Measurements from ENCODE around the gene SRP19. TPM values are rescaled to one million over a fixed set of nuclear protein-coding genes. Genes with fewer than 3 reads are reported as not detected.

SRP19 gene
- total and polyA plus RNA-seq, 2 of the 8 experiments (the other 6 are each of a cell fraction or from before 2014, with no cell fraction given), result 27.5 to 79.9 TPM

- Histone ChIP-seq H3K36me3 (ENCODE audit: control insufficient read depth in 2 of 4, insufficient read depth in 4 of 4, low read length in 3 of 4) (peaks cover 0 to 19% (median 2%) of the 10 kb centered on the region in 4 experiments; a peak in 4 of 8 replicates), H3K14ac (ENCODE audit: insufficient read length) (no peak overlapping the region), H3K27me3 (replicated peaks in 1 of 4; ENCODE audit: control insufficient read depth in 3 of 4, extremely low read depth in 1 of 4, insufficient read depth in 3 of 4, low read length in 3 of 4) (no peaks in the 10 kb centered on the region), H3K4ac (replicated peaks; ENCODE audit: insufficient read length, low read depth, low read length) (no peak overlapping the region), H2BK5ac (ENCODE audit: low read depth, low read length) (no peak overlapping the region), H3K23me2 (ENCODE audit: low read depth, low read length) (no peaks in the 10 kb centered on the region), H3K56ac (replicated peaks; ENCODE audit: insufficient read length, low read depth, low read length) (no peak overlapping the region), H3K79me1 (ENCODE audit: low read depth, low read length) (no peaks in the 10 kb centered on the region; the same call in 1 of the 2 replicates), H3K79me2 (ENCODE audit: control insufficient read depth in 1 of 2, insufficient read depth in 2 of 2, low read length in 2 of 2) (peaks cover 0 to 2% of the 10 kb centered on the region in 2 experiments; a peak in 1 of 4 replicates), H2BK12ac (ENCODE audit: low read depth, low read length) (no peak overlapping the region), H3K9me3 (ENCODE audit: insufficient read depth in 2 of 2, low read depth in 1 of 2, low read length in 1 of 2) (no peaks in the 10 kb centered on the region), H3K4me3 (ENCODE audit: extremely low read depth in 1 of 4, insufficient read depth in 2 of 4, low read depth in 3 of 4, low read length in 4 of 4) (no peak overlapping the region), H4K20me1 (replicated peaks in 1 of 2; ENCODE audit: control insufficient read depth in 1 of 2, insufficient read depth in 2 of 2, low read length in 2 of 2) (no peaks in the 10 kb centered on the region), H3K4me2 (ENCODE audit: insufficient read depth in 1 of 2, low read depth in 2 of 2, low read length in 2 of 2) (no peak overlapping the region), H2BK15ac (ENCODE audit: low read length) (no peak overlapping the region), H4K91ac (replicated peaks; ENCODE audit: insufficient read length, low read length) (no peak overlapping the region), H2AK5ac (ENCODE audit: low read depth, low read length) (no peak overlapping the region), H3K27ac (ENCODE audit: low read depth, low read length) (no peak overlapping the region), H4K5ac (ENCODE audit: insufficient read length, low read depth, low read length) (no peak overlapping the region), H3K23ac (ENCODE audit: insufficient read length) (no peak overlapping the region), H2AFZ (ENCODE audit: low read length) (no peak overlapping the region), H2BK120ac (replicated peaks; ENCODE audit: low read depth, low read length) (no peak overlapping the region), H2BK20ac (ENCODE audit: low read length) (no peak overlapping the region), H3K9ac (replicated peaks in 1 of 4; ENCODE audit: extremely low read depth in 1 of 4, low read depth in 3 of 4, low read length in 3 of 4) (no peak overlapping the region), H3K4me1 (replicated peaks in 1 of 4; ENCODE audit: control insufficient read depth in 3 of 4, insufficient read depth in 4 of 4, low read length in 3 of 4) (no peaks in the 10 kb centered on the region), H3K18ac (ENCODE audit: extremely low read depth, low read length) (no peak overlapping the region), H4K8ac (ENCODE audit: extremely low read depth, insufficient read depth, low read length) (no peak overlapping the region)
- DNase-seq (ENCODE audit: low read depth in 1 of 2, low spot score in 2 of 2) (no peak), FAIRE-seq (no peak)
- ChIA-PET CTCF (ENCODE audit: partially characterized antibody) (interaction anchor here (0.8 to 2.9 kb wide), 2 partner anchors 10 to 217 kb away, joined by 3 to 17 read pairs; no protein-coding TSS in a partner anchor), POLR2A (ENCODE audit: partially characterized antibody) (interaction anchor here (0.7 kb wide), 1 partner anchor 287 kb away, joined by 4 read pairs; no protein-coding TSS in a partner anchor)
- TF ChIP-seq HDAC6 (IDR thresholded peaks at IDR 0.05; ENCODE audit: low read depth, low read length), result no peak
- no peak for TF ChIP-seq SP1 (IDR thresholded peaks at IDR 0.05; ENCODE audit: low read depth, low read length)
- TF ChIP-seq POU5F1 (IDR thresholded peaks at IDR 0.05; ENCODE audit: low read depth, low read length), result no peak
- no peak for TF ChIP-seq MAFK (IDR thresholded peaks at IDR 0.05; ENCODE audit: low read depth, low read length)
- TF ChIP-seq NANOG (IDR thresholded peaks at IDR 0.05; ENCODE audit: insufficient read depth, low read depth, low read length, poor library complexity, severe bottlenecking), result no peak
- TF ChIP-seq SP4 (IDR thresholded peaks at IDR 0.05; ENCODE audit: low read length), result no peak
- no peak for TF ChIP-seq TAF1 (IDR thresholded peaks at IDR 0.05; ENCODE audit: low read depth, low read length)
- TF ChIP-seq FOSL1 (IDR thresholded peaks at IDR 0.05; ENCODE audit: insufficient read depth, low read depth, low read length), result no peak
- TF ChIP-seq ZNF274 (IDR thresholded peaks at IDR 0.05; ENCODE audit: borderline replicate concordance, extremely low read depth, low read length), result no peak
- TF ChIP-seq NRF1 (IDR thresholded peaks at IDR 0.05; ENCODE audit: low read depth, low read length), result no peak
- no peak for TF ChIP-seq ASH2L (IDR thresholded peaks at IDR 0.05; ENCODE audit: low read length)
- no peak for TF ChIP-seq HDAC2 (IDR thresholded peaks at IDR 0.05; ENCODE audit: borderline replicate concordance in 1 of 2, low read depth in 2 of 2, low read length in 2 of 2)
- no peak for TF ChIP-seq CEBPB (IDR thresholded peaks at IDR 0.05; ENCODE audit: low read depth, low read length)
These were observed 47.8 kb downstream of the SRP19 start for GRCh38 chr5:112908854-112909253.
